HG03064 (cell line): ENCODE measurements around the gene RRP15.
A peak's percentile ranks its signal among the peaks of the same experiment; 100 is the strongest.
"Not testable (repeated sequence)": the region's sequence is repeated elsewhere in the genome, so short reads cannot be mapped to it uniquely, and the experiment has no call there.

Source experiments
- ATAC-seq: cut with Tn5 transposase; IDR thresholded peaks from one replicate; pipeline ENCODE4 v1.9.1; 2021; ENCODE audit warnings: low read depth; ENCODE audit not compliant: unreplicated experiment

RRP15 gene

GRCh38 chr1:218294546-218294945 is 9.5 kb downstream of the RRP15 start:
- no peak for ATAC-seq

GRCh38 chr1:218296162-218296561 is 11.1 kb downstream of the RRP15 start:
- no peak for ATAC-seq

GRCh38 chr1:218297461-218297860 is 12.4 kb downstream of the RRP15 start:
- ATAC-seq, result no peak

- ATAC-seq, result no peak
These were observed 12.8 kb downstream of the RRP15 start for GRCh38 chr1:218297867-218298266.

DNA sequence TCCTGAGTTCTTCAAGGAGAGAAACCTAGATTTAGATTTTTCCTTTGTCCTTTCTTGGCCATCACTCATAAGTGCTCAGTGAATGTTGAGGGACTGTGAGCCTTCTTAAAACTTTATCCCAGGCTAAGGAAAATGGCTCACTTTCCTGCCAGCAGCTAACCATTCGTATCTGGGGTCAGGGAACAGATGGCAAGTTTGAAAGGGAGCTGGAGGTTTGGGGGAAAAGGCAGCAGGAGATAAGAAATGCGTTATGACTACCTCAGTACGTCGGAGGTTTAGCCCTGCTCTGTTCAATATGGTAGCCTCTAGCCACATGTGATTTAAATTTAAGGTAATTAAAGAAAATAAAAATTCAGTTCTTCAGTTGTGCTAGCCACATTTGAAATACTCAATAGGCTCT is 13.3 kb downstream of the RRP15 start:
- no peak for ATAC-seq

DNA sequence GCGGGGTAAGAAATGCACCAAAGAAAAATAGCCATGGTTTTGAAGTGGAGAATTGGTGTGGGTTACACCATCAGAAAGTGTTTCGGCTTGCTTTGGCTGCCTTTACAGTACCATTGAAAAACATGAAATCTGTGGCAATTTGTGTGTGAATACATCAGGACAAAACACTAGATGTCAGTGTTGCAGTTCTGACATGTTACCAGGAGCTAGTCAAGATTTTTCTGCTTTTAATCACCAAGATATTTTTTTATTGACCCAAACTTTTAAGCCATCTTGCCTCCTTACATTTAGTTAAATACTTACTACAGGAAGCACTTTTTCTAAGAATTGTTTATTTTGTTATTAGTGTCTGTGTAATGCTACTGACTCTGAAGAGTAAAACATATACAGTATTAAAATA is 14.3 kb downstream of the RRP15 start:
- ATAC-seq, result no peak

- ATAC-seq, result no peak
These were observed 16.1 kb downstream of the RRP15 start for GRCh38 chr1:218301217-218301616.

DNA sequence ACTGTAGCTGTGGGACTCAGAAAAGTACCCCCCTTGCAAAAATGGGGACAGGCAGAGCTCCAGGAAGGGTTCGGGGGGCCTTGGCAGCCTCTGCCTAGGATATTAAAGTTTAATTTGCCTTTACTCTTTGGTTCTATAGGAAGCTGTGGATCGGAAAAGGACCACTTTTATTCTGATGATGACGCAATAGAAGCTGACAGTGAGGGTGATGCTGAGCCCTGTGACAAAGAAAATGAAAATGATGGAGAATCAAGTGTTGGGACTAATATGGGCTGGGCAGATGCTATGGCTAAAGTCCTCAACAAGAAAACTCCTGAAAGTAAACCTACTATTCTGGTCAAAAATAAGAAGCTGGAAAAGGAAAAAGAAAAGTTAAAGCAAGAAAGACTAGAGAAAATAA is 17.1 kb downstream of the RRP15 start:
- ATAC-seq, result no peak

DNA sequence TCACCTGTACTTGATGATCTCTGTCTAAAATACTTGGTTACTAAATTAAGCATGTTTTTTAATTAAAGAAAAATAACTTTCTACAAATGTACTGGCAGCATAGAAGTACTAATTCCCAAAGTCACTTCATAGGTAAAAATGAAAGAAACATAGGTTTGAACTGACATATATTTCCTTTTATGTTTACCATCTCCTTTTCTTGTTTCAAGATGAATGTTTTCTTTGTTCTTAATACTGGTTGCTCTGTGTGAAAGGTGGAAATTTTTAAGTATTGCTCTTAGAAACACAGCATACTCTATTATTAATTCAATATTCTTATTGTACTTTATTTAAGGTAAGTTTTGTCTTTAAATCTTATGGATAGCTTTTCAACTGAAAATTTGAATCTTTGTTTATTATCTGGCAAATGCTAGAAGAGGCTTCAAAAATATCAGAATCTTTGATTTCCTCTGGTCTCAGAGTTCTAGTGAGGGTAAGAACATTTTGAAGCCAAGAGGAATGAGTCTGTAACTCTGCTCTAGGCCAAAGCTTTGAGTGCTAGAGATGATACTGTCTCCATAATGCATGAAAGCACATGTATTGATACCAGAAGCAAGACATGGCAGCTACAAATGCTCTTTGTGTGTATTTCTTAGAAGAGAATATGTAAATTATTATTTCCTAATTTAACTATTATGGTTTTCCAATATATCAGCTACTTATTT is 18.2 kb downstream of the RRP15 start:
- no peak for ATAC-seq

- ATAC-seq, result peak; percentile 92
These were observed 19.4 kb downstream of the RRP15 start for GRCh38 chr1:218304281-218305039.

GRCh38 chr1:218305472-218306064 is 20.5 kb downstream of the RRP15 start:
- ATAC-seq, result no peak

GRCh38 chr1:218312509-218312908 is 27.4 kb downstream of the RRP15 start:
- ATAC-seq, result no peak

- no peak for ATAC-seq
These were observed 29.2 kb downstream of the RRP15 start for GRCh38 chr1:218314316-218314715.

- ATAC-seq, result no peak
These were observed 30.5 kb downstream of the RRP15 start for GRCh38 chr1:218315638-218316037.

DNA sequence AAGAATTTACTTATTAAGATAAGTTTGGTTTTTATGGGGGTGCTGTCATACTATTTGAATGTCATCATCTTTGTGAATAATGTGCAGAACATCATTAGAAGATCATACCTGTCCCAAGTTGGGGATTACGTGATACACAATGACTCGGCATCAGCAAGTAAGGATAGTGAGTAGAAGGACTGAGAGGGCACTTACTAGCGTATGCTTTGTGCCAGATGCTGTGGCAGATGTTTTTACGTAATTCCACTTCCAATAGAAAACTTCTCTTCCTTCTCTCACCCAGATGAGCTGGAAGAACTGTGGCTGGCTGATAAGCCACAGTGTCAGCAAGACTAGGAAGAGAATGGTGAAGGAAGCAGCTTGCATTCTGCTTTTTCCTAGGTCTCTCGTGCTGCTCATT is 32.0 kb downstream of the RRP15 start:
- ATAC-seq, result no peak

DNA sequence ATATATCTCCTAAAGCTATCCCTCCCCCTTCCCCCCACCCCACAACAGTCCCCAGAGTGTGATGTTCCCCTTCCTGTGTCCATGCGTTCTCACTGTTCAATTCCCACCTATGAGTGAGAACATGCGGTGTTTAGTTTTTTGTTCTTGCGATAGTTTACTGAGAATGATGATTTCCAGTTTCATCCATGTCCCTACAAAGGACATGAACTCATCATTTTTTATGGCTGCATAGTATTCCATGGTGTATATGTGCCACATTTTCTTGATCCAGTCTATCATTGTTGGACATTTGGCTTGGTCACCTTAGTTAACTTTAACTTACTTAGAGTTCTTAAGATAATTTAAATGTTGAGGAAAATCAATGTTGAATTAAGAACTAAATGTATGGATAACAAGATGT is 35.1 kb downstream of the RRP15 start:
- not testable (repeated sequence) for ATAC-seq

DNA sequence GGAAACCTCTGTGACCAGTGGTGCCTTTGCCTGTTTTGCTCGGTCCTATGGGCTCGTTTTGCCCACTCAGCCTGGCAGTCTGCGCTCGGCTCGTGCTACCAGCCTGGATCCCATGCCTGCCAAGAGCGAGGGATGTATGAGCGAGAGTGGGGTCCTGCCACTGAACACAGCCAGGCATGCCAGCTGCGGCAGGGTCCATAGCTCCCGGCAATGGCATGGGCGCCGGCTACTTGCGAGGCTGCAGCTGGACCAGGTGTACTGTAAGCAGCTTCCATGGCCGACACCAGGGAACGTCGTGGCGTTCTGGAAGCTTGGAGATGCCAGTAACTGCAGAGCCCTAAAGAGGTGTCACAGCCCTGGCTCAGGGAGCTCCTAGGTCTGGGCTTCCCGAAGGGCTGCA is 37.7 kb downstream of the RRP15 start:
- ATAC-seq, result no peak

DNA sequence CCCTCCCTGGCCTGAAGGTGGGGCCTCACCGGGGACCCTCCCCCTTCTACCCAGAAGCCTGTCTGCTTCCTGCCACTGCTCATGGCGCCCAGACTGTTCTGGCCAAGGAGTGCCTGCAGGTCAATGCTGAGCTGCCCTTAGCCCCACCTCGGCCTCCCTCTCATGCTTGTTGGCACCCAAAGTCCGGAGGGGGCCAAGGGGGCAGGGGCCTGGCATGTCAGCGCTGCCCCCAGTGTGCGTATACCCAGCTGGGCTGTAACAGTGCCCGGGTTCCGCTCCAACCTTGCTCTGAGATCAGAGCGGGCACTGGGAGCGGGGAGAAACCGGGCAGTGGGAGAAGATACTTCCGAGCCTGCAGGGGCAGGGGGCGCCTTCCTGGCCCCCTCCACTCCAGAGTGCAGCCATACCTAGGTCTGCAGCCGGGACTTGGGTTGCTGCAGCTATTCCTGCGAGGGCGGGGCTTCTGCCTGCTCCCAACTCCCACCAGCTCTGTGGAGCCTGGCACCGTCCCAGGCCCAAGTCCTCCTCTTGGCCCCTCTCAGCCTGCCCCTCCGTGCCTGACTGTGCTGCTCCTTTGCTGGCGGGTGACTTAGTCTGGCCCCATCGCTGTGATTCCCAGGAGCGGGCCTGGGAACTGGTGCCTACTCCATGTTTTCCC is 38.6 kb downstream of the RRP15 start:
- ATAC-seq, result no peak

DNA sequence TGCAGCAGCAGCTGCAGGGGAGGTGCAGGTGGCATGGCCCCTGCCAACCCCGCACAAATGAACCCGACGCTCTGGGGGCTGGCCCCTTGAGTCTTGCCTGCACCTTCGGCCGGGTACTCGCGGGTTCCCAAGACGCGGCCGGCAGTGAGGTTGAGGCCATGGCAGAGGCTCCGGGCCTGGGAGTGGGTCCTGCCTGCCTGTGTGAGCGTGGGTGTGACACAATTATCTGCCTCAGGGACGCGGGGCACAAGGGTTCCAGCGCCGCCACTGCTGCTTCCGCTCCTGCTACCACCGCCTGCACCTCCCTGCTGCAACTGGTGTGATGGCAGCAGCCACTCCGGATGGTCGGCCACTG is 39.1 kb downstream of the RRP15 start:
- no peak for ATAC-seq

GRCh38 chr1:218328769-218329168 is 43.7 kb downstream of the RRP15 start:
- ATAC-seq, result no peak

GRCh38 chr1:218330043-218330623 is 45.0 kb downstream of the RRP15 start:
- ATAC-seq, result no peak
